Tongue (tissue), 2 donors: ENCODE data around the gene TCF7L1. TPM values are rescaled to one million over a fixed set of nuclear protein-coding genes. Genes with fewer than 3 reads are reported as not detected.
"Not testable (repeated sequence)": the region's sequence is repeated elsewhere in the genome, so short reads cannot be mapped to it uniquely, and the experiment has no call there.

ENCODE experiments used
- DNase-seq: peaks from one replicate; pipeline ENCODE4 v3.0.0-alpha.2; 2015
- total RNA-seq: library from RNA; depleted of rRNA; stranded (reverse); fragments of >200 nt; gene quantifications from one replicate; pipeline ENCODE4 v1.2.3, GENCODE V29; 2014

The TCF7L1 gene
- total RNA-seq: 11.1 TPM

GRCh38 chr2:85132834-85133637, at the start of gene TCF7L1:
TCF7L1 (plus strand) TSS chr2:85133392; CDS start chr2:85133685, 293 bp downstream.
- peak; percentile 97 for DNase-seq

GRCh38 chr2:85085563-85085962, 47.6 kb upstream of the TCF7L1 start:
- DNase-seq: no peak

- no peak for DNase-seq
Observed at GRCh38 chr2:85087541-85087940, 45.7 kb upstream of the TCF7L1 start.

GRCh38 chr2:85088921-85089320, 44.3 kb upstream of the TCF7L1 start:
- DNase-seq: no peak

- peak; percentile 94 for DNase-seq
Observed at GRCh38 chr2:85089585-85089984, 43.6 kb upstream of the TCF7L1 start.

- DNase-seq: no peak
Observed at GRCh38 chr2:85091838-85092237, 41.4 kb upstream of the TCF7L1 start.

- no peak for DNase-seq
Observed at GRCh38 chr2:85095094-85095493, 38.1 kb upstream of the TCF7L1 start.

- no peak for DNase-seq
Observed at GRCh38 chr2:85096616-85097015, 36.6 kb upstream of the TCF7L1 start.

- no peak for DNase-seq
Observed at GRCh38 chr2:85104228-85104627, 29.0 kb upstream of the TCF7L1 start.

- peak; percentile 20 for DNase-seq
Observed at GRCh38 chr2:85106489-85107180, 26.6 kb upstream of the TCF7L1 start.

- no peak for DNase-seq
Observed at GRCh38 chr2:85110991-85111560, 22.1 kb upstream of the TCF7L1 start.

- no peak for DNase-seq
Observed at GRCh38 chr2:85111819-85112281, 21.3 kb upstream of the TCF7L1 start.

GRCh38 chr2:85112906-85113625, 20.1 kb upstream of the TCF7L1 start:
- no peak for DNase-seq

- no peak for DNase-seq
Observed at GRCh38 chr2:85114586-85115330, 18.4 kb upstream of the TCF7L1 start.

GRCh38 chr2:85116207-85116606, 17.0 kb upstream of the TCF7L1 start:
- DNase-seq: no peak

GRCh38 chr2:85119900-85120299, 13.3 kb upstream of the TCF7L1 start:
- no peak for DNase-seq

- no peak for DNase-seq
Observed at GRCh38 chr2:85120363-85120762, 12.8 kb upstream of the TCF7L1 start.

GRCh38 chr2:85126462-85126861, 6.7 kb upstream of the TCF7L1 start:
- not testable (repeated sequence) for DNase-seq

- no peak for DNase-seq
Observed at GRCh38 chr2:85129861-85130260, 3.3 kb upstream of the TCF7L1 start.

GRCh38 chr2:85130407-85130806, 2.8 kb upstream of the TCF7L1 start:
- no peak for DNase-seq

- DNase-seq: peak; percentile 76
Observed at GRCh38 chr2:85131116-85131515, 2.1 kb upstream of the TCF7L1 start.

GRCh38 chr2:85132397-85132796, 795 bp upstream of the TCF7L1 start:
- DNase-seq: no peak
